Suprapubic skin (tissue), 4 donors: ENCODE data around the gene MAST4. TPM values are rescaled to one million over a fixed set of nuclear protein-coding genes. Genes with fewer than 3 reads are reported as not detected.

Experiments used
- DNase-seq, 2 donors: peaks; one replicate each; pipeline ENCODE4 v3.0.0-alpha.2; 2019; ENCODE audit warnings: low spot score in 2 of 2
- H3K27ac ChIP-seq: fragments of 200-600 bp; sonication (generic); one replicate; pipeline ENCODE4 v1.5.1; 2019
- H3K27me3 ChIP-seq: fragments of 200-600 bp; sonication (generic); one replicate; pipeline ENCODE4 v1.5.1; 2019
- H3K36me3 ChIP-seq: fragments of 200-600 bp; sonication (generic); one replicate; pipeline ENCODE4 v1.5.1; 2019
- H3K4me1 ChIP-seq: fragments of 200-600 bp; sonication (generic); one replicate; pipeline ENCODE4 v1.5.1; 2019
- H3K4me3 ChIP-seq: fragments of 200-600 bp; sonication (generic); one replicate; pipeline ENCODE4 v1.5.1; 2019; ENCODE audit warnings: mild to moderate bottlenecking
- H3K9me3 ChIP-seq: fragments of 200-600 bp; sonication (generic); one replicate; pipeline ENCODE4 v1.5.1; 2019
- EP300 ChIP-seq: sonication (generic); formaldehyde crosslinking; IDR thresholded peaks from one replicate; pipeline ENCODE4 v1.6.1; 2017; ENCODE audit warnings: antibody characterized with exemption
- POLR2A ChIP-seq, 2 donors: fragments of 450-650 bp; IDR thresholded peaks; one replicate each; pipeline ENCODE4 v1.6.1; 2017; ENCODE audit warnings: antibody characterized with exemption in 2 of 2, mild to moderate bottlenecking in 2 of 2, moderate library complexity in 2 of 2
- POLR2AphosphoS5 ChIP-seq, 3 donors: sonication (generic); formaldehyde crosslinking; IDR thresholded peaks; one replicate each; pipeline ENCODE4 v1.6.1; 2017; ENCODE audit warnings: antibody characterized with exemption in 3 of 3
- WGBS: methylation state at CpG from one replicate; pipeline ENCODE4 v1.1.5; 2018; 5-methylcytosine and 5-hydroxymethylcytosine counted together
- total RNA-seq, 4 donors: library from RNA; depleted of rRNA; stranded (reverse); fragments of >200 nt; gene quantifications; one replicate each; pipeline ENCODE4 v1.1.0, GENCODE V29; 2016
- TF ChIP-seq, protein P1 (sequence below), 2 donors: fragments of 200-600 bp in 1 of 2; fragments of 450-650 bp in 1 of 2; sonication (generic) in 1 of 2; IDR thresholded peaks; one replicate each; pipeline ENCODE4 v1.5.1; 2016 to 2019; ENCODE audit warnings: antibody characterized with exemption in 2 of 2, mild to moderate bottlenecking in 1 of 2, moderate library complexity in 1 of 2

The MAST4 gene
- total RNA-seq, 4 donors from 2014 or later, result 79.2 to 144 (median 98.1) TPM

- no peak for DNase-seq
- TF ChIP-seq EP300, result no peak
- no peak for TF ChIP-seq POLR2AphosphoS5 (IDR thresholded peaks at IDR 0.05)
- Histone ChIP-seq H3K4me1 (no peaks in the 10 kb centered on the region), H3K27me3 (no peaks in the 10 kb centered on the region), H3K9me3 (no peaks in the 10 kb centered on the region), H3K4me3 (no peak overlapping the region), H3K27ac (no peak overlapping the region), H3K36me3 (no peaks in the 10 kb centered on the region)
- 97% methylated on average over 2 of the region's 2 CpGs for WGBS
These were observed 342.9 kb downstream of the MAST4 start for GRCh38 chr5:66939094-66939493.

DNA sequence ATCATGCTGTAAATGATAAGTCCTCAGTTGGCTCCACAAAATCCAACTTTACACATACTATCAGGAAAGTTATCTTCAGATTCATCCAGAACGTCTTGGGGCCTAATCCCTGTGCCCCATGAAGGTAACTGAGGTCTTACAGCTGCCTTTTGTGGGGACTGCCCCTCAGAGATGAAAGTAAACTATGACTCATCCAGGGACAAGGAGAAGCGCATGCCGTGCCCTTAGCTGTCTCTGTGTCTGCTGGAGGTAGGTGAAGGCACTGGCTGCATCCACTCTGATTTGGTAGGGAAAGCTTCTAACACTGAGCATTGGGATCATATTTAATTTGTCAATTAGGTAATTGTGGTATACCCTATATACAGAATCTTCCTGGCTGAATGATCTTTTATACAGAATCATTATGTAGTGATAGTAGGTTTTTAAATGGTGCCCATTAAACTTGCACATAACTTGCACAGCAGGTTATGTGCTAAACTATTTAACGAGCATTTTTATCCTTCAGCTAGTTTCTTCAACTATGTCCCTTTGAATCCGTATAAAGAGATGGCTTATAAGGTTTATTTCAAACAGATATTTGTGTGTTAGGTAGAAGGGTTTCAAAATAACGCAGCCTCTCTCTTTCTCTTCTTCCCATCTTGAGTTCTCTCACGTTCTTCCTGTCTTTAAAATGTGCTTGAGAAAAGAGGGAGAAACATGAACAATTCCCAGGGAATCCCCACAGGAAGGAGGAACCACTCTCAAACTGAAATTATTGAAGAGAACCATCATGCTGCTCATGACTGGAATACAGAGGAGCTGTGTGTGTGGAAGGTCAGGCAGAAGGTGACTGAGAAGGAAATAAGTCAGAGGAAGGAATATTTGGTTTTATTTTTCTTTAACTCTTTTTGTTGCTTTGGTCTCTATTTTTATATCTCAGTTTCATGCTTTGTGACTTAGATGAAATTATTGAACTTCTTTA lies 349.5 kb downstream of the MAST4 start:
- WGBS, result 71% methylated on average over 7 of the region's 7 CpGs
- TF ChIP-seq EP300 (no peak), POLR2A (IDR thresholded peaks at IDR 0.05) (no peak), POLR2AphosphoS5 (IDR thresholded peaks at IDR 0.05) (no peak)
- TF ChIP-seq, protein P1, sequence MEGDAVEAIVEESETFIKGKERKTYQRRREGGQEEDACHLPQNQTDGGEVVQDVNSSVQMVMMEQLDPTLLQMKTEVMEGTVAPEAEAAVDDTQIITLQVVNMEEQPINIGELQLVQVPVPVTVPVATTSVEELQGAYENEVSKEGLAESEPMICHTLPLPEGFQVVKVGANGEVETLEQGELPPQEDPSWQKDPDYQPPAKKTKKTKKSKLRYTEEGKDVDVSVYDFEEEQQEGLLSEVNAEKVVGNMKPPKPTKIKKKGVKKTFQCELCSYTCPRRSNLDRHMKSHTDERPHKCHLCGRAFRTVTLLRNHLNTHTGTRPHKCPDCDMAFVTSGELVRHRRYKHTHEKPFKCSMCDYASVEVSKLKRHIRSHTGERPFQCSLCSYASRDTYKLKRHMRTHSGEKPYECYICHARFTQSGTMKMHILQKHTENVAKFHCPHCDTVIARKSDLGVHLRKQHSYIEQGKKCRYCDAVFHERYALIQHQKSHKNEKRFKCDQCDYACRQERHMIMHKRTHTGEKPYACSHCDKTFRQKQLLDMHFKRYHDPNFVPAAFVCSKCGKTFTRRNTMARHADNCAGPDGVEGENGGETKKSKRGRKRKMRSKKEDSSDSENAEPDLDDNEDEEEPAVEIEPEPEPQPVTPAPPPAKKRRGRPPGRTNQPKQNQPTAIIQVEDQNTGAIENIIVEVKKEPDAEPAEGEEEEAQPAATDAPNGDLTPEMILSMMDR (IDR thresholded peaks at IDR 0.05), result no peak
- Histone ChIP-seq H3K36me3 (no peaks in the 10 kb centered on the region), H3K9me3 (no peaks in the 10 kb centered on the region), H3K27me3 (no peaks in the 10 kb centered on the region), H3K27ac (no peak overlapping the region), H3K4me3 (no peak overlapping the region), H3K4me1 (no peaks in the 10 kb centered on the region)
- no peak for DNase-seq

- Histone ChIP-seq H3K36me3 (no peaks in the 10 kb centered on the region), H3K9me3 (no peaks in the 10 kb centered on the region), H3K4me3 (no peak overlapping the region), H3K27me3 (no peaks in the 10 kb centered on the region), H3K27ac (no peak overlapping the region), H3K4me1 (no peaks in the 10 kb centered on the region)
- TF ChIP-seq POLR2AphosphoS5 (IDR thresholded peaks at IDR 0.05) (no peak), POLR2A (IDR thresholded peaks at IDR 0.05) (no peak), EP300 (no peak)
- TF ChIP-seq, protein P1 (IDR thresholded peaks at IDR 0.05), result no peak
- WGBS, result 74% methylated on average over 4 of the region's 4 CpGs
- no peak for DNase-seq
These were observed 351.3 kb downstream of the MAST4 start for GRCh38 chr5:66947458-66947857.

GRCh38 chr5:66949066-66949465 lies 352.9 kb downstream of the MAST4 start:
- no peak for DNase-seq
- no peaks in the 10 kb centered on the region for H3K4me1 ChIP-seq
- no peaks in the 10 kb centered on the region for H3K9me3 ChIP-seq
- no peak overlapping the region for H3K4me3 ChIP-seq
- H3K27ac ChIP-seq, result no peak overlapping the region
- H3K36me3 ChIP-seq, result no peaks in the 10 kb centered on the region
- H3K27me3 ChIP-seq, result no peaks in the 10 kb centered on the region
- 88% methylated on average over 4 of the region's 4 CpGs for WGBS
- TF ChIP-seq POLR2AphosphoS5 (IDR thresholded peaks at IDR 0.05) (no peak), POLR2A (IDR thresholded peaks at IDR 0.05) (no peak), EP300 (no peak)
- TF ChIP-seq, protein P1 (IDR thresholded peaks at IDR 0.05), result no peak

- Histone ChIP-seq H3K27ac (no peak overlapping the region), H3K4me3 (no peak overlapping the region), H3K36me3 (no peaks in the 10 kb centered on the region), H3K9me3 (no peaks in the 10 kb centered on the region), H3K4me1 (no peaks in the 10 kb centered on the region), H3K27me3 (no peaks in the 10 kb centered on the region)
- WGBS, result 87% methylated on average over 1 of the region's 1 CpG
- no peak for TF ChIP-seq EP300
- TF ChIP-seq POLR2AphosphoS5 (IDR thresholded peaks at IDR 0.05), result no peak
- no peak for TF ChIP-seq POLR2A (IDR thresholded peaks at IDR 0.05)
- TF ChIP-seq, protein P1 (IDR thresholded peaks at IDR 0.05), result no peak
- DNase-seq, result no peak
These were observed 356.0 kb downstream of the MAST4 start for GRCh38 chr5:66952153-66952552.
